Hematopoietic multipotent progenitor cell treated with erythropoietin and hydrocortisone succinate and interleukin-3 and kit ligand, for 17 days (in vitro differentiated cells): ENCODE data around the gene ABCA13.

Experiments
- DNase-seq: peaks from one replicate; pipeline ENCODE4 v3.0.0-alpha.2; 2015; ENCODE audit warnings: low spot score

Gene ABCA13

GRCh38 chr7:48381571-48381970 lies 210.3 kb downstream of the ABCA13 start:
- no peak for DNase-seq

- no peak for DNase-seq
Measured at GRCh38 chr7:48384180-48384752, 213.0 kb downstream of the ABCA13 start.

- DNase-seq: no peak
Measured at GRCh38 chr7:48387932-48388331, 216.7 kb downstream of the ABCA13 start.

GRCh38 chr7:48388911-48389310 lies 217.7 kb downstream of the ABCA13 start:
- DNase-seq: no peak

GRCh38 chr7:48389977-48390376 lies 218.7 kb downstream of the ABCA13 start:
- no peak for DNase-seq

GRCh38 chr7:48390388-48391327 lies 219.4 kb downstream of the ABCA13 start:
- no peak for DNase-seq

GRCh38 chr7:48398191-48398590 lies 226.9 kb downstream of the ABCA13 start:
- DNase-seq: no peak

GRCh38 chr7:48402721-48403120 lies 231.5 kb downstream of the ABCA13 start:
- DNase-seq: no peak

GRCh38 chr7:48408731-48409130 lies 237.5 kb downstream of the ABCA13 start:
- DNase-seq: no peak

- DNase-seq: no peak
Measured at GRCh38 chr7:48411619-48412018, 240.4 kb downstream of the ABCA13 start.

GRCh38 chr7:48414011-48414732 lies 242.9 kb downstream of the ABCA13 start:
- no peak for DNase-seq

- DNase-seq: no peak
Measured at GRCh38 chr7:48416327-48416908, 245.2 kb downstream of the ABCA13 start.

- DNase-seq: no peak
Measured at GRCh38 chr7:48419401-48419800, 248.1 kb downstream of the ABCA13 start.

GRCh38 chr7:48420206-48420605 lies 248.9 kb downstream of the ABCA13 start:
- DNase-seq: no peak

- DNase-seq: no peak
Measured at GRCh38 chr7:48421357-48421756, 250.1 kb downstream of the ABCA13 start.

- DNase-seq: no peak
Measured at GRCh38 chr7:48424731-48425130, 253.5 kb downstream of the ABCA13 start.

- DNase-seq: no peak
Measured at GRCh38 chr7:48426331-48426965, 255.2 kb downstream of the ABCA13 start.

- DNase-seq: no peak
Measured at GRCh38 chr7:48426966-48427555, 255.8 kb downstream of the ABCA13 start.

GRCh38 chr7:48427671-48428070 lies 256.4 kb downstream of the ABCA13 start:
- no peak for DNase-seq

- DNase-seq: no peak
Measured at GRCh38 chr7:48428091-48428684, 256.9 kb downstream of the ABCA13 start.

GRCh38 chr7:48429117-48429516 lies 257.9 kb downstream of the ABCA13 start:
- no peak for DNase-seq
